DMS53 (cell line): Measurements from ENCODE around the gene SURF4.
"Not testable (repeated sequence)": the region's sequence is repeated elsewhere in the genome, so short reads cannot be mapped to it uniquely, and the experiment has no call there.

ENCODE experiments used
- DNase-seq: peaks from one replicate; lab custom pipeline; 2025; lab: John Stamatoyannopoulos, UW

The SURF4 gene

GRCh38 chr9:133334161-133334560, 41.7 kb downstream of the SURF4 start:
- no peak for DNase-seq

GRCh38 chr9:133333566-133333965, 42.3 kb downstream of the SURF4 start:
- no peak for DNase-seq

- no peak for DNase-seq
Measured at GRCh38 chr9:133333011-133333410, 42.8 kb downstream of the SURF4 start.

- DNase-seq, result no peak
Measured at GRCh38 chr9:133332381-133332730, 43.5 kb downstream of the SURF4 start.

GRCh38 chr9:133331641-133332380, 44.0 kb downstream of the SURF4 start:
- DNase-seq, result no peak

GRCh38 chr9:133331221-133331620, 44.6 kb downstream of the SURF4 start:
- no peak for DNase-seq

GRCh38 chr9:133329306-133330156, 46.3 kb downstream of the SURF4 start:
- peak; percentile 71 for DNase-seq

- DNase-seq, result no peak
Measured at GRCh38 chr9:133327834-133328484, 47.9 kb downstream of the SURF4 start.

- not testable (repeated sequence) for DNase-seq
Measured at GRCh38 chr9:133327021-133327420, 48.8 kb downstream of the SURF4 start.

GRCh38 chr9:133323991-133324703, 51.7 kb downstream of the SURF4 start:
- DNase-seq, result no peak

GRCh38 chr9:133323211-133323610, 52.6 kb downstream of the SURF4 start:
- DNase-seq, result no peak

GRCh38 chr9:133322701-133323100, 53.2 kb downstream of the SURF4 start:
- DNase-seq, result no peak

GRCh38 chr9:133321411-133321935, 54.4 kb downstream of the SURF4 start:
- no peak for DNase-seq

GRCh38 chr9:133320421-133320881, 55.4 kb downstream of the SURF4 start:
- no peak for DNase-seq

- DNase-seq, result not testable (repeated sequence)
Measured at GRCh38 chr9:133317551-133317950, 58.3 kb downstream of the SURF4 start.

- no peak for DNase-seq
Measured at GRCh38 chr9:133315997-133316396, 59.9 kb downstream of the SURF4 start.
